Endothelial cell of umbilical vein (primary cell): ENCODE data around the gene TLR9. TPM values are rescaled to one million over a fixed set of nuclear protein-coding genes. Genes with fewer than 3 reads are reported as not detected.

Source experiments
- BruUV-seq: library from RNA; stranded (reverse); fragments of 400-500 nt; replicated peaks from 2 replicates; lab custom pipeline; 2021; lab: Mats Ljungman, UMichigan
- CTCF ChIA-PET: fragments of 300-600, 350-600 bp; sonication (Branson Sonifier 250); formaldehyde crosslinking; loops from one replicate; lab custom pipeline; 2021; ENCODE audit warnings: antibody characterized with exemption, inconsistent platforms; lab: Charles Lee
- POLR2A ChIA-PET: fragments of 300-600, 350-600 bp; sonication (Branson Sonifier 250); formaldehyde crosslinking; loops from one replicate; lab custom pipeline; 2021; ENCODE audit warnings: antibody characterized with exemption, inconsistent platforms; lab: Charles Lee
- DNase-seq: peaks from one replicate; pipeline ENCODE4 v3.0.0-alpha.2; 2011; ENCODE audit warnings: low read depth, low spot score
- FAIRE-seq: peaks from 2 replicates; lab custom pipeline; 2011; peaks lifted over from hg19 to GRCh38; lab: Jason Lieb, UNC
- H2AFZ ChIP-seq: 2 replicates; pipeline ENCODE4 v1.6.0; 2012; ENCODE audit warnings: low read depth, low read length, control low read depth, inconsistent platforms
- H3K27ac ChIP-seq: 2 replicates; pipeline ENCODE4 v1.5.1; 2011; ENCODE audit warnings: low read depth, mild to moderate bottlenecking, control low read depth, low read length, moderate library complexity; ENCODE audit not compliant: insufficient read depth
- H3K27me3 ChIP-seq, 2 experiments: 2 replicates each; pipeline versions ENCODE4 v1.6.0 to v1.6.1; 2011; ENCODE audit warnings: low read length in 2 of 2, mixed read lengths in 1 of 2; ENCODE audit not compliant: control insufficient read depth in 2 of 2, insufficient read depth in 2 of 2
- H3K36me3 ChIP-seq, 2 experiments: 2 replicates in 1 of 2; 3 replicates in 1 of 2; pipeline ENCODE4 v1.5.1; 2011; ENCODE audit warnings: low read length in 2 of 2, mild to moderate bottlenecking in 1 of 2, moderate library complexity in 1 of 2; ENCODE audit not compliant: control insufficient read depth in 2 of 2, insufficient read depth in 2 of 2; ENCODE audit errors: extremely low read depth in 1 of 2
- H3K4me1 ChIP-seq: 3 replicates; pipeline ENCODE4 v1.5.1; 2011; ENCODE audit warnings: mild to moderate bottlenecking, low read length; ENCODE audit not compliant: control insufficient read depth, insufficient read depth; ENCODE audit errors: extremely low read depth
- H3K4me2 ChIP-seq: 2 replicates; pipeline ENCODE4 v1.6.1; 2011; ENCODE audit warnings: low read length, control low read depth, mixed read lengths; ENCODE audit not compliant: insufficient read depth
- H3K4me3 ChIP-seq, 3 experiments: fragments of 200-600 bp in 1 of 3; sonication (generic), shearing (Covaris generic) in 1 of 3; replicated peaks in 1 of 3; 2 replicates each; pipeline ENCODE4 v1.5.1; 2011 to 2016; ENCODE audit warnings: control low read depth in 3 of 3, low read length in 3 of 3, mild to moderate bottlenecking in 2 of 3, inconsistent platforms in 1 of 3, low read depth in 1 of 3, moderate library complexity in 1 of 3; ENCODE audit not compliant: insufficient read depth in 1 of 3
- H3K79me2 ChIP-seq: 2 replicates; pipeline ENCODE4 v1.6.0; 2012; ENCODE audit warnings: low read length, inconsistent platforms; ENCODE audit not compliant: control insufficient read depth, insufficient read depth
- H3K9ac ChIP-seq: replicated peaks from 2 replicates; pipeline ENCODE3; 2011; ENCODE audit warnings: low read length, control low read depth; ENCODE audit not compliant: insufficient read depth; ENCODE audit errors: extremely low read depth
- H3K9me1 ChIP-seq: replicated peaks from 3 replicates; pipeline ENCODE4 v1.6.0; 2011; ENCODE audit warnings: mild to moderate bottlenecking, low read length; ENCODE audit not compliant: control insufficient read depth, insufficient read depth; ENCODE audit errors: extremely low read depth
- H3K9me3 ChIP-seq: replicated peaks from 2 replicates; pipeline ENCODE4 v1.5.1; 2012; ENCODE audit warnings: low read length, inconsistent platforms; ENCODE audit not compliant: control insufficient read depth, insufficient read depth
- H4K20me1 ChIP-seq: replicated peaks from 2 replicates; pipeline ENCODE3; 2011; ENCODE audit warnings: mild to moderate bottlenecking, low read length; ENCODE audit not compliant: control insufficient read depth, insufficient read depth; ENCODE audit errors: extremely low read depth
- EZH2 ChIP-seq: IDR thresholded peaks from 2 replicates; pipeline ENCODE4 v1.6.1; 2012; ENCODE audit warnings: borderline replicate concordance, low read depth, mild to moderate bottlenecking, moderate library complexity, low read length, inconsistent platforms; ENCODE audit not compliant: severe bottlenecking
- FOS ChIP-seq: IDR thresholded peaks from 2 replicates; pipeline ENCODE4 v1.6.1; 2011; ENCODE audit warnings: mild to moderate bottlenecking, low read length, moderate library complexity, borderline replicate concordance; ENCODE audit not compliant: insufficient read depth
- GATA2 ChIP-seq: IDR thresholded peaks from 2 replicates; pipeline ENCODE4 v1.7.0; 2011; ENCODE audit warnings: low read depth, mild to moderate bottlenecking, moderate library complexity, mixed read lengths, low read length; ENCODE audit not compliant: insufficient read length, insufficient read depth
- JUN ChIP-seq: IDR thresholded peaks from 2 replicates; pipeline ENCODE4 v1.6.1; 2011; ENCODE audit warnings: borderline replicate concordance, low read depth; ENCODE audit not compliant: insufficient read length, insufficient read depth
- MAX ChIP-seq: IDR thresholded peaks from 2 replicates; pipeline ENCODE4 v1.6.1; 2011; ENCODE audit not compliant: insufficient read depth, insufficient read length
- MYC ChIP-seq: IDR thresholded peaks from one replicate; pipeline ENCODE4 v1.6.1; 2011; ENCODE audit warnings: mild to moderate bottlenecking, low read depth, low read length
- POLR2A ChIP-seq: IDR thresholded peaks from 2 replicates; pipeline ENCODE4 v1.6.1; 2012; ENCODE audit warnings: low read depth, mild to moderate bottlenecking, control low read depth, low read length
- POLR2AphosphoS5 ChIP-seq: IDR thresholded peaks from 2 replicates; pipeline ENCODE4 v1.6.1; 2012; ENCODE audit warnings: low read depth, mild to moderate bottlenecking, control low read depth, low read length, moderate library complexity; ENCODE audit not compliant: insufficient read depth
- dilution Hi-C: fragments of 300-500 bp; cut with MboI; formaldehyde crosslinking; loops from one replicate; pipeline ENCODE4 v1.15.0; 2019; ENCODE audit warnings: low sequenced_read_pairs; ENCODE audit not compliant: extremely low pct_ligation_motif_present
- intact Hi-C: fragments of 100-400 bp; cut with micrococcal nuclease; formaldehyde crosslinking; loops from one replicate; pipeline ENCODE4 v1.10.0; 2022
- polyA plus RNA-seq, 4 experiments: library from polyadenylated mRNA; depleted of rRNA in 3 of 4; stranded (reverse) in 3 of 4; unstranded in 1 of 4; fragments of >200 nt; gene quantifications; 2 replicates each; pipeline versions ENCODE4 v1.2.1 to v1.2.3, GENCODE V29; 2011 to 2012; ENCODE audit warnings: missing spikeins in 1 of 4
- total RNA-seq: library from RNA; stranded (reverse); gene quantifications from 2 replicates; pipeline ENCODE4 v1.2.3, GENCODE V29; 2021
- TF ChIP-seq, protein P1 (sequence below), 2 donors: IDR thresholded peaks; 1 replicate in 1 of 2; 2 replicates in 1 of 2; pipeline ENCODE4 v1.5.1; 2011; ENCODE audit warnings: low read length in 2 of 2, mild to moderate bottlenecking in 2 of 2, moderate library complexity in 2 of 2, control low read depth in 1 of 2, inconsistent platforms in 1 of 2, low read depth in 1 of 2; ENCODE audit not compliant: insufficient read depth in 1 of 2; ENCODE audit errors: extremely low read depth in 1 of 2

Gene TLR9
- total and polyA plus RNA-seq, 2 donors (not counting 3 experiments of a cell fraction or from before 2014, with no cell fraction given) = not detected

DNA sequence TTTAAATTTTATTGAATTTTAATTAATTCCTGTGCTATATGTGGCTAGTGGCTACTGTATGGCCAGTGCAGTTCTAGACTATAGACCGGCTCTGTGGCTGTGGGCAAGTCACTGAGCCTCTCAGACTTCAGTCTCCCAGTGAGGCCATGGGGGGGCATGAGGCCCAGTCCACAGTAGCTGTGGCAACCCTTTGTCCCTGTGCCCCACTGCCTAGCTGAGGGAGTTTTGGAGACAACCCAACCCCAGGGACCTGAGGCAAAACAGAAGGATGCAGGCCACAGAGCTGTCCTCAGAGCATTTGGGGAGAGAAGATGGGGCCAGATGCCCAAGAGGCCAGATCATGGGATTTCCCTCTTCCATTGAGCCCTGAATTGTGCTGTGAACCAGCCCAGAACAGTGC lies 52.3 kb downstream of the TLR9 start:
- POLR2A ChIA-PET = no interaction called here
- H3K27me3 ChIP-seq = no peaks in the 10 kb centered on the region

More for the DNA sequence above, 52.3 kb downstream of the TLR9 start:
- Histone ChIP-seq H3K4me2 (no peak overlapping the region), H3K79me2 (no peaks in the 10 kb centered on the region), H3K9ac (no peak overlapping the region), H2AFZ (no peak overlapping the region), H3K36me3 (no peaks in the 10 kb centered on the region), H4K20me1 (no peaks in the 10 kb centered on the region), H3K4me3 (no peak overlapping the region), H3K9me3 (no peaks in the 10 kb centered on the region), H3K27ac (no peak overlapping the region), H3K9me1 (no peaks in the 10 kb centered on the region), H3K4me1 (no peaks in the 10 kb centered on the region)
- intact Hi-C loops = no loop called here
- CTCF ChIA-PET = no interaction called here
- BruUV-seq = no TSS peak
- TF ChIP-seq, protein P1, sequence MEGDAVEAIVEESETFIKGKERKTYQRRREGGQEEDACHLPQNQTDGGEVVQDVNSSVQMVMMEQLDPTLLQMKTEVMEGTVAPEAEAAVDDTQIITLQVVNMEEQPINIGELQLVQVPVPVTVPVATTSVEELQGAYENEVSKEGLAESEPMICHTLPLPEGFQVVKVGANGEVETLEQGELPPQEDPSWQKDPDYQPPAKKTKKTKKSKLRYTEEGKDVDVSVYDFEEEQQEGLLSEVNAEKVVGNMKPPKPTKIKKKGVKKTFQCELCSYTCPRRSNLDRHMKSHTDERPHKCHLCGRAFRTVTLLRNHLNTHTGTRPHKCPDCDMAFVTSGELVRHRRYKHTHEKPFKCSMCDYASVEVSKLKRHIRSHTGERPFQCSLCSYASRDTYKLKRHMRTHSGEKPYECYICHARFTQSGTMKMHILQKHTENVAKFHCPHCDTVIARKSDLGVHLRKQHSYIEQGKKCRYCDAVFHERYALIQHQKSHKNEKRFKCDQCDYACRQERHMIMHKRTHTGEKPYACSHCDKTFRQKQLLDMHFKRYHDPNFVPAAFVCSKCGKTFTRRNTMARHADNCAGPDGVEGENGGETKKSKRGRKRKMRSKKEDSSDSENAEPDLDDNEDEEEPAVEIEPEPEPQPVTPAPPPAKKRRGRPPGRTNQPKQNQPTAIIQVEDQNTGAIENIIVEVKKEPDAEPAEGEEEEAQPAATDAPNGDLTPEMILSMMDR (IDR thresholded peaks at IDR 0.05; ENCODE audit: extremely low read depth in 1 of 2, insufficient read depth in 1 of 2, low read depth in 1 of 2, low read length in 2 of 2) = no peak
- TF ChIP-seq MAX (no peak), POLR2A (no peak), MYC (no peak), POLR2AphosphoS5 (no peak), FOS (no peak), JUN (no peak), EZH2 (no peak), GATA2 (no peak)
- FAIRE-seq (no peak), DNase-seq (no peak)
- dilution Hi-C loops = no loop called here
